ENCODE results near the gene ARID1B.

DNA sequence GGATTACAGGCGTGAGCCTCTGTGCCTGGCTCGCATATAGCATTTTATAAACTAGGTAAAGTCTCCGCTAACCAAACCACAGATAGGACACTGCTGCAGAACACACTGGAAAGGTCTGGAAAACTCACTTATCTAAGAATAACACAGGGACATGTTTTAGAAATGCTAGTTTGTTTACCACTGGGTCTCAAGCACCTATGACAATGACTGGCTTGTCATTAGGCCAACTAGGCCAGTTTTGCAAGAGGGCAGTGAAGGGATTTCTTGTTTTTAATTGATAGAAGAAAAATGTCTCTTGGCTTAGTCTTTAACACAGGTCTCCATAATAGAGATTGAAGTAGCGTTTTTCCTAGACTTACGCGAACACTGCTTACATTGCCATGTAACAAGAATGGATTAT is 344.7 kb downstream of the ARID1B start:
- TF ChIP-seq CTCF (IDR thresholded peaks at IDR 0.05) (no peak), POLR2A (IDR thresholded peaks at IDR 0.05) (no peak)

Data from adrenal gland (tissue), 5 donors.